Left cardiac atrium (tissue), 4 donors: ENCODE results near the gene DEF6. TPM values are rescaled to one million over a fixed set of nuclear protein-coding genes. Genes with fewer than 3 reads are reported as not detected.
A peak's percentile ranks its signal among the peaks of the same experiment; 100 is the strongest.
"Not testable (repeated sequence)": the region's sequence is repeated elsewhere in the genome, so short reads cannot be mapped to it uniquely, and the experiment has no call there.

ENCODE experiments used
- ATAC-seq, 2 donors: fragments of 200-7000 bp; cut with Tn5 transposase; one replicate each; pipeline ENCODE4 v1.9.1; 2020; ENCODE audit warnings: mild to moderate bottlenecking in 2 of 2, moderate library complexity in 2 of 2
- DNase-seq: peaks from one replicate; pipeline ENCODE4 v3.0.0-alpha.2; 2020
- intact Hi-C, 2 donors: fragments of 100-400 bp; cut with DNase I; formaldehyde crosslinking; loops; one replicate each; pipeline versions ENCODE4 v1.14.1 to v1.15.1; 2022 to 2023
- total RNA-seq, 2 donors: library from RNA; stranded (reverse); fragmentation: NEBNext Ultra II Directional; extraction: Animal tissue kit (Norgen Biotek cat#: 25700); gene quantifications; one replicate each; pipeline ENCODE4 v1.2.1, GENCODE V29; 2021
- donor health status: DM: no; HTN: yes; CAD: no.
- donor health status: DM: no; HTN: yes; CAD: no; lungs with severe emphysema.
- donor health status: DM: yes; HTN: yes; CAD: no.
- donor health status: Dilated cardiomyopathy.

The DEF6 gene
- total RNA-seq, 2 donors from 2014 or later: 2.5 to 4.7 TPM

DNA sequence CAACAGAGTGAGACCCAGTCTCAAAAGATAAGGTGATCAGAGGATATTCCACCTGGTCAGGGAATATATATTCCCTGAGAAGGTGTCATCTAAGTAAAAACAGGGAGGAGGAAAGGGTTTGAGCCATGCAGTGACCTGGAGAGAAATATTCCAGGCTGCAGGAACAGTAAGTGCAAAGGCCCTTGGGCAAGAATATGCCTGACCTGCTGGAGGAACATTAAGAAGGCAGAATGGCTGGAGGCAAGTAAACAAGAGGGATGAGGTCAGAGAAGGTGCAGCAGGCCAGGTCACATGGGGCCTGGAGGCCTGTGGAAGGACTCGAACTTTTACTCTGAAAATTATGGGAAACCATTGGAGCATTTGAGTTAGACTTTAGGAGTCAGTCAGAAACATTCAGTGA is 6.7 kb downstream of the DEF6 start:
- no peak for DNase-seq
- no peak for ATAC-seq
- intact Hi-C loops: no loop called here

DNA sequence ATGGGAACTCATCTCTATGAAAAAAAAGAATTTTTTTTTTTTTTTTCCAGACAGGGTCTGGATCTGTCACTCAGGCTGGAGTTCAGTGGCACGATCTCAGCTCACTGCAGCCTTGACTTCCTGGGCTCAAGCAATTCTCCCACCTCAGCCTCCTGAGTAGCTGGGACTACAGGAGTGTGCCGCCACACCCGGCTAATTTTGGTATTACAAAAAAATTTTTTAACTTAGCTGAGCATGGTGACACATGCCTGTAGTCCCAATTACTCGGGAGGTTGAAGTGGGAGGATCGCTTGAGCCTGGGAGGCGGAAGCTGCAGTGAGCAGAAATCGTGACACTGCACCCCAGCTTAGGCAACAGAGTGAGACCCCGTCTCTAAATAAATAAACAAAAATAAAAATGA is 7.5 kb downstream of the DEF6 start:
- intact Hi-C loops: no loop called here
- DNase-seq (no peak), ATAC-seq (no peak)

DNA sequence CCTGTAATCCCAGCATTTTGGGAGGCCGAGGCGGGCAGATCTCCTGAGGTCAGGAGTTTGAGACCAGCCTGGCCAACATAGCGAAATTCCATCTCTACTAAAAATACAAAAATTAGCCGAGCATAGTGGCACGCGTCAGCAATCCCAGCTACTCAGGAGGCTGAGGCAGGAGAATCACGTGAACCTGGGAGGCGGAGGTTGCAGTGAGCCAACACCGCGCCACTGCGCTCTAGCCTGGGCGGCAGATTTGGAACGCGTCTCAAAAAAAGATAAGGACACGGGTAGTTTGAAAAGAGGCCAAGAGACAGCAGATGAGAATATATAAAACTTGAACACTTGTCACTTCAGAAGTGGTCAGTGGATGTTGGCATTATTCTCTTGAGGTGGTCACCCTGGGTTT is 9.5 kb downstream of the DEF6 start:
- intact Hi-C loops, DNase-seq: not testable (repeated sequence)
- peak; percentile 27 to 48 for ATAC-seq

DNA sequence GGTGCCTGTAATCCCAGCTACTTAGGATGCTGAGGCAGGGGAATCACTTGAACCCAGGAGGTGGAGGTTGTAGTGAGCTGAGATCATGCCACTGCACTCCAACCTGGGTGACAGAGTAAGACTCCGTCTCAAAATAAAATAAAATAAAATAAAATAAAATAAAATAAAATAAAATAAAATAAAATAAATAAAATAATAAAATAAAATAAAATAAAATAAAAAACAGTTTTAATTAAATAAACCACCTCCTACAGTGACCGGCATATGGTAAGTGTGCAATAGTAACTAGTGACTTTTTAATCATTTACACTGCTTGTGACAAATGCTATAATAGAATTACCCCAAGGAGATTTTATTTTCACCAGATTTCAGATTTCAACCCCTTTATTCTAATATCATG is 10.9 kb downstream of the DEF6 start:
- intact Hi-C loops, DNase-seq, ATAC-seq: not testable (repeated sequence)

DNA sequence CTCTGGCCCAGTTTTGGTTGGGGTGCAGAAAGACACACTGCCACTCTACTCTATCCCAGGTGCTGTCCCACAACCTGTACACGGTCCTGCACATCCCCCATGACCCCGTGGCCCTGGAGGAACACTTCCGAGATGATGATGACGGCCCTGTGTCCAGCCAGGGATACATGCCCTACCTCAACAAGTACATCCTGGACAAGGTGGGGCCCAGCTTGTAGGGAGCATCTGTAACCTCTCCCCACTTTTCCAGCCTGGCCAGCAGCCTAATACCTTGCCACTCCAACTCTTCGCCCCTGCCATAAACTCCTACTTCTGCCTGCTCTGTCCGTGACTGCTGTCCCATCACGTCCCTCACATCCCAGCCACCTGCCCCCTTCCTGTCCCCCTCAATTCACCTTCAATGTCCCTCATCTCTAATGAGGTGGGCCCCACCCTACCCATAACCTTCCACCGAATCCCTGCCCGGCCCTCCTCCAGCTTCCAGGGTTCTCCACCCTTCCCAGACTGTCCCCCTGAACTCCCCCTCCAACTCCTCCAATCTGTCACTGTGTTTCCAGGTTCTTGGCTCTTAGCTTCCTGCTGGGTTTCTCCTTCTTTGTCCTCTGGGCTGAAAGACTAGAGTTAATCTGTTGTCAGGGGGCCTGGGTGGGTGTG is 12.1 kb downstream of the DEF6 start:
- no peak for DNase-seq
- intact Hi-C loops: no loop called here

DNA sequence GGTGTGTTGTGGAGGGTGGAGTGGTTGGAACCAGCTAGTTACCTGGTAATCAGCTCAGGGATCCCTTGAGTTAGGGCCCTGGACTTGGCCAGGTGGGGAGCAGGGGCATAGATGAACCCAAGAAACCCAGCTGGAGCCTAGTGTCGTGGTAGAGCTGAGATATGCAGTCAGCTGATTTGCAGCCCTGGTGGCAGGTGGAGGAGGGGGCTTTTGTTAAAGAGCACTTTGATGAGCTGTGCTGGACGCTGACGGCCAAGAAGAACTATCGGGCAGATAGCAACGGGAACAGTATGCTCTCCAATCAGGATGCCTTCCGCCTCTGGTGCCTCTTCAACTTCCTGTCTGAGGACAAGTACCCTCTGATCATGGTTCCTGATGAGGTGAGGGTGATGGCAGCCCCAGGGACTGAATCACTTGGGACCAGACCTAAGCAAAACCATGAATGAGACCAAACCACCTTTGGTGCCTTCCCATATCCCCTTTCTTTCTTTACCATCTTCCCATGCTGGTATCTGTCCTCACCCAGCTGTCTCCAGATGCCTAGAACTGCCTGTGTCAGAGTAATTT is 12.7 kb downstream of the DEF6 start:
- no peak for ATAC-seq
- intact Hi-C loops: no loop called here
- no peak for DNase-seq

More for the DNA sequence above, 12.1 kb downstream of the DEF6 start:
- no peak for ATAC-seq

DNA sequence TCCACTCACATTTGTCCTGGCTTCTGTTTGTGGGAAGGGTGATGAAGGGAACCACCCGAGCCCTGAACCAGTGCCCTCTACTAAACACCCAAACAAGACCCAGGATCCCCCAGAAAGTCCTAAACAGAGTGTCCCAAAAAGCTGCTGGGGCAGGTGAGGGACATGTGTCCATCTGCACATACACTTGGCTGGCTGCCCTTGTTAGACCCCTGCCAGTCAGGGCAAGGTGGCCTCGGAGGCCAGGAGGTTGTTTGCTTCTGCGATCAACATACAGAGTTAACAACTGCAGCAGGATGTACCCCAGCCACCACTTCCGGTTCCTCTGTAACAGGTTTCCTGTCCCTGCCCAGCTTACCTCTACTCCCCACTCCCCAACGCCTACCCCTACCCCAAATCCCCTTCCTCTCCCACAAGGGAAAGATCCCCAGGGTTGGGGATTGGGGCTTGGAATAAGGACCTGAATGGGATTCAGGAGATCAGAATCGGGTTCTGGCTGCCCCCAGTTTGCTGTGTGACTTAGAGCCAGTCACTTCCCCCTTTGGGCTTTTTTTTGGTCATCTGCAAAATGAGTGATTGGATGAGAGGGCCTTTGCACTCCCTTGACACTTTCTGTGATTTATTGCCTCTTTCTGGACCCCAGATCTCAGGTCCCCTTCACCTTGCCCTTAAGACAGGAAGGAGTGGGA is 13.9 kb downstream of the DEF6 start:
- DNase-seq: no peak
- intact Hi-C loops: no loop called here
- no peak for ATAC-seq

DNA sequence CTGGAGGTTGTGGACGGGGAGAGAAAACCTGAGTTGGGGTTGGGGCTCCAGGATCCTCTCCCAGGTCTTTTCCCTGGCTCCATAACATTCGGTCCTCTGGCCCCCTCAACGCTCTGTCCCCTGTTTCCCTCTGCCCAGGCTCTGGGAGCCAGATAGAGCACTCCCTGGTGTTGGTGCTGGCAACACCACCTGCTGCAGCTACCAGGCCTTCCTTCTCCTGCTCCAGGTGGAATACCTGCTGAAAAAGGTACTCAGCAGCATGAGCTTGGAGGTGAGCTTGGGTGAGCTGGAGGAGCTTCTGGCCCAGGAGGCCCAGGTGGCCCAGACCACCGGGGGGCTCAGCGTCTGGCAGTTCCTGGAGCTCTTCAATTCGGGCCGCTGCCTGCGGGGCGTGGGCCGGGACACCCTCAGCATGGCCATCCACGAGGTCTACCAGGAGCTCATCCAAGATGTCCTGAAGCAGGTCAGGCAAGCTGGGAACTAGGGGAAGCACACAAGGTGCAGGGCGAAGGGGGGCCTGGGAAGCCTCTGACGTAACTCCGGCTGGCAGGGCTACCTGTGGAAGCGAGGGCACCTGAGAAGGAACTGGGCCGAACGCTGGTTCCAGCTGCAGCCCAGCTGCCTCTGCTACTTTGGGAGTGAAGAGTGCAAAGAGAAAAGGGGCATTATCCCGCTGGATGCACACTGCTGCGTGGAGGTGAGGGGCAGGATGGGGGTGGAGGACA is 14.6 kb downstream of the DEF6 start:
- no peak for DNase-seq
- ATAC-seq: no peak
- intact Hi-C loops: no loop called here

DNA sequence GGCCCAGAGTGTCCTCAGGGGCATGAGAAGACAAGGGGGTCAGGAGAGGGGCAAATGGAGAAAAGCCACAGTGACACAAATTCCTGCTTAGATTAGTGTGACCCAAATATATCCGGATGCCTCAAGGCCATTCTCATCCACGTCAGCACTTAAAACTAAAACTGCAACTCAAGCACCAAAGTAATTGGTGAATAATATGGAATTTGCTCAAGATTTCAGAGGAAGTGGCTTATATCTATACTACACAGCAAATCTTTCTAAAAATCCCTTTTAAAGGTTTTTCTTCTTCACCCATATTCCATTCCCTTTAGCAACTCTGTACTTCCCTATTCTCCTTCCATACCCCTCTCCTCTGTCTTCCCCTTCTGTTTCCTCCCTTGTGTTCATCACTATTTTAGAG is 15.2 kb downstream of the DEF6 start:
- ATAC-seq (no peak), DNase-seq (no peak)
- intact Hi-C loops: no loop called here

DNA sequence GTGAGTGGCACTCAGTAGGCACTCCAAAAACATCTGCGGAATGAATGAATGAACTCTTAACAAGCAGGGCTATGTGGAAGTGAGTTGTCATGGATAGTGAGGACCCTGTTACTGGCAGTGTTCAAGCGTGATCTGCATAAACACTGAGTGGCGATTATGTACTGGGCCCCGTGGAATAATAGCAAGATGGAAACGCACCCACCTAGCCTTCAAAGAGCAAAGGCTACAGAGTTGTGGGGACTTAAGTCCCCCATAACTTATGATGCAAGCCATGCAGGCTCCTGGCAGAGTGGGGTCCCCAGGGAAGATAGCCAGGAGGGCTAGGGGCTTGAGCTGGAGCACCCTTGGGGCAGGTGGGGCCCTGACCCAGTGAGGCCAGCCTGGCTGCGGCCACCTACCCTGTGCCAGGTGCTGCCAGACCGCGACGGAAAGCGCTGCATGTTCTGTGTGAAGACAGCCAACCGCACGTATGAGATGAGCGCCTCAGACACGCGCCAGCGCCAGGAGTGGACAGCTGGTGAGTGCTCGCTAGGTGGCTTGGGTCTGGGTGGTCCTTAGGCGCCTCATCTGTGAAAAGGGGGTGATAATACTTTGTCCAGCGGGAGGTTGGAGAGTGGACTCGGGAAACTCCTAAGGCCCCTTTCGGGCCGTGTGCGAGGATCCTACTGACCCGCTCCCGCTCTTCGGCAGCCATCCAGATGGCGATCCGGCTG is 20.0 kb downstream of the DEF6 start:
- no peak for DNase-seq
- intact Hi-C loops: no loop called here
- ATAC-seq: peak; percentile 39 to 55

DNA sequence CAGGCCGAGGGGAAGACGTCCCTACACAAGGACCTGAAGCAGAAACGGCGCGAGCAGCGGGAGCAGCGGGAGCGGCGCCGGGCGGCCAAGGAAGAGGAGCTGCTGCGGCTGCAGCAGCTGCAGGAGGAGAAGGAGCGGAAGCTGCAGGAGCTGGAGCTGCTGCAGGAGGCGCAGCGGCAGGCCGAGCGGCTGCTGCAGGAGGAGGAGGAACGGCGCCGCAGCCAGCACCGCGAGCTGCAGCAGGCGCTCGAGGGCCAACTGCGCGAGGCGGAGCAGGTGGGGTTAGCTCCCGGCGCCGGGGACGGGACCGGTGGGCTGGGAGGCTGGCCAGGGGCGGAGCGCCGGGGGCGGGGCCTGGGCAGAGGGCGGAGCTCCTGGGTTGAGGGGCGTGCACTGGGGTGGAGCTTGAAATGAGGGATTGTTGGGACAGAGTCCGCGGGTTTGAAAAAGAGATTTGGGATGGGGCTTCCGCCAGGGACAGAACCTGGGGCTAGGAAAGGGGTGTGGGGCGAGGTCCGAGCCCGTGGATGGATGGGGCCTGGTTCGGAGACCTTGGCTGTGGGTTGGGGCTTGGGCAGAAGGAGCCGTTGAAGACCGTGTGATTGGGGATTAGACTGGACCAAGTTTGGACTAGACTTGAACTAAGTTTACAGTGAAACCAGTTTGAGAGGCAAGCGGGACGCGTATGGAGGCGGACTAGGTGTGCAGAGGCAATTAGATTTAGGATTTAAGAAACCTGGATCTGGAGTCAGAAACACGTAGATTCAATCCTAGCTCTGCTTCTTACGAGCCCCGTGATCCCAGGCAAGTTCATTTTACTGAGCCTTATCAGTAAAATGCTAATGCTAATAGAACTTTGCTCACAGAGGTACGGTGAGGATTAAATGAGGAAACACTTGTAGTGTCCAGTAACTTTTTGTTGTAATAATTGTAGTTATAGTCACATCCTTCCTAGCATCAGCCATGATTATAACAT is 20.9 kb downstream of the DEF6 start:
- DNase-seq (peak; percentile 77), ATAC-seq (peak; percentile 99 to 100)
- intact Hi-C loops: no loop called here

DNA sequence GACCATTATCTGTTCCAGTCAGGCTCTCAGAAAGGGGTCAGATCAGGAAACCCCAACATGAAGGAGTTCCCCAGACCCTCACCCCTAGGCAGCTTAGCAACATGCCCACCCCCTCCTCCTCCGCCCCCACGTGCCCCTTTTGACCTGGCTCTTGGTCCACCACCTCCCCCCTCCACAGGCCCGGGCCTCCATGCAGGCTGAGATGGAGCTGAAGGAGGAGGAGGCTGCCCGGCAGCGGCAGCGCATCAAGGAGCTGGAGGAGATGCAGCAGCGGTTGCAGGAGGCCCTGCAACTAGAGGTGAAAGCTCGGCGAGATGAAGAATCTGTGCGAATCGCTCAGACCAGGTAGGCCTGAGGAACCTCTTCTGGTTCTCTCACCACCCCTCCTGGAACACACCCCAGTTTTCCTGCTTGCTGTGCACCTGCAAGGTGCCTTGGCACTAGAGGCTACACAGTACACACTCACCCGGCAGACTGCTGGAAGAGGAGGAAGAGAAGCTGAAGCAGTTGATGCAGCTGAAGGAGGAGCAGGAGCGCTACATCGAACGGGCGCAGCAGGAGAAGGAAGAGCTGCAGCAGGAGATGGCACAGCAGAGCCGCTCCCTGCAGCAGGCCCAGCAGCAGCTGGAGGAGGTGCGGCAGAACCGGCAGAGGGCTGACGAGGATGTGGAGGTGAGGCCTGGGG is 21.9 kb downstream of the DEF6 start:
- ATAC-seq: no peak
- DNase-seq: no peak
- intact Hi-C loops: no loop called here

DNA sequence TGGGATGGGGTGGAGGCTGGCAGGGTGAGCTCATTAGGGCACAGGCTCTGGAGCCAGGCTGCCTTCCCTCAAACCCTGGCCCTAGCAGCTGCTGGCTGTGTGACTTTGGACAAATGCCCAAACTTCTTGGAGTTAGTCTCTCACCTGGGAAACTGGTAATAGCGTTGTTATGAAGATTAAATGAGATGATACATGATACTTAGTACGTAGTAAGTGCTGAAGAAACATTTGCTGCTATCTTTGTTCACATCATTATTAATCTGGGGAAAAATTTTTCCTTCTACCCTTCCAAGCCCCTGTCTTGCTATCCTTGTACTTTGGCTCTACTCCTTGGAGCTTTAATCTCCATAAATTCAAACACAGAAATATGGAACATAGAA is 22.4 kb downstream of the DEF6 start:
- intact Hi-C loops: no loop called here
- ATAC-seq (no peak), DNase-seq (no peak)

DNA sequence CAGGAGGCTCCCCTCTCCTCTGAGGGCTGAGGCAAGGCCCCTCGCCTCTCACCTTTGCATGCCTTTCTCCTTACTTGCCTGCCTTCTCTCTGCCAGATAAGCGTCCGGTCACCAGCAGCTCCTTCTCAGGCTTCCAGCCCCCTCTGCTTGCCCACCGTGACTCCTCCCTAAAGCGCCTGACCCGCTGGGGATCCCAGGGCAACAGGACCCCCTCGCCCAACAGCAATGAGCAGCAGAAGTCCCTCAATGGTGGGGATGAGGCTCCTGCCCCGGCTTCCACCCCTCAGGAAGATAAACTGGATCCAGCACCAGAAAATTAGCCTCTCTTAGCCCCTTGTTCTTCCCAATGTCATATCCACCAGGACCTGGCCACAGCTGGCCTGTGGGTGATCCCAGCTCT is 23.5 kb downstream of the DEF6 start:
- ATAC-seq: no peak
- intact Hi-C loops: no loop called here
- DNase-seq: no peak

DNA sequence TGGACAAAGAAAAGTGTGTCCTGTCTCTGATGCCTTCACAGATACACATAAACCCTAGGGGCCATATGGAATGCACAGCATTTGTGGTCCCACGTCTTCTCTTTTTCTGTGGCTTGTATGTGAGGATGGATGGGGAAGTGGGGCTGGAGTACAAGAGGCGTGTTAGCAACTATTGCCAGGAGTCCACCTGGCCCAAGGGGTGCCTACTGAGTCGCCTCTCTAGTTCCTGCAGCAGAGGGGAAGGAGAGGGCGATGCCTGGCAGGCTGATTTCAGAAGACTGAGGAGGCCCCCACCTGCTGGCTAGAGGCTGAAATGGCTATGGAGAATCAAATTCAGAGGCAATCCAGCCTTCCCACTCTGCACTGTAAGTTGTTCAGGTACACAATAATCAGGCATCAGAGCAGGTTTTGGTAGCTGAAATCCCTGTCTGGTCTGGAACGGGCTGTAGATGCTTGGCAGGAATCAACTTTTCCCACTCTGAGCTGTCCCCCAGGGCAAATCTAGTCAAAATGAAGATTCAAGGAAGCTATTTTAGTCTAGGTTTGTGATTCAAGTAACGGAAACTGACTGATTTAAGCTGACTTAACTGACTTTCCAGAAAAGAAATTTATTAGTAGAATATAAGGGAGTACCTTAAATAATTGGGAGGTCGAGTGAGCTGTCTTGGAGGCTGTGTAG is 29.9 kb downstream of the DEF6 start:
- intact Hi-C loops: loop anchor here in 1 of 2 donors (1.0 kb wide), 1 partner anchor 30 kb away; the partner anchor contains the start of gene DEF6
- peak; percentile 84 to 91 for ATAC-seq
- DNase-seq: peak; percentile 64

DNA sequence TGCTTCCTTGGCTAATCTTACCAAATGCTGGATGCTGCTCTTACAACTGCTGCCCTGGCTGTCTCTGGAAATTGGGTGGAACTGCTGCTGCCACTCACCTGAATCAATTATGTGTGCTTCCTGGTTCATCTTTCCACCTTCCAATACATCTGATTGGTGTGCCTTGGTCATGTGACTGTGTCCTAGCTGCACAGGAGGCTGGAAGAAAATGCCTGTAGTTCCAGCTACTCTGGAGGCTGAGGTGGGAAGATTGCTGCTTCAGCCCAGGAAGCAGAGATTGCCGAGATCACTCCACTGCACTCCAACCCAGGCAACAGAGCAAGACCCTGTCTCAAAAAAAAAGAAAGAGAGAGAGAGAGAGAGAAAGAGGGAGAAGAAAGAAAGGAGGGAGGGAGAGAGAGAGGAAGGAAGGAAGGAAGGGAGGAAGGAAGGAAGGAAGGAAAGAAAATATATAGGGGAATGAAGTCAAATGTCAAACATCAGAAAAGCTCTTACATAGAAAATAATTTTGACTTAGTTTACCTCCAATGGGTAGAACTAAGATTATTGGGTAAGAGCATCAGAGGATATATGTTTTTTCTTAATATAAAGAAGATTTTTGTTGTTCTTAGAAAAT is 30.6 kb downstream of the DEF6 start:
- DNase-seq: no peak
- no peak for ATAC-seq
- intact Hi-C loops: no loop called here

DNA sequence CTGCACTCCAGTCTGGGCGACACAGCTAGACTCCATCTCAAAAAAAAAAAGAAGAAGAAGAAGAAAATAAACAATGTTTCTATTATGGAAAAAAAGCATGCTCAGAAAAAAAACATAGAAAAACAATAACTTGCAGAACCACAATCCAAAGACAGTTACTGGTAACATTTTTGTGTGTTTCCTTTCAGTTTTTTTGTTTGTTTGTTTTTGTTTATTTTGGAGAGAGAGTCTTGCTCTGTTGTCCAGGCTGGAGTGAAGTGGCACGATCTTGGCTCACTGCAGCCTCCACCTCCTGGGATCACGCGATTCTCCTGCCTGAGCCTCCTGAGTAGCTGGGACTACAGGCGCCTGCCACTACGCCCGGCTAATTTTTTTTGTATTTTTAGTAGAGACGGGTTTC is 31.3 kb downstream of the DEF6 start:
- DNase-seq, intact Hi-C loops: not testable (repeated sequence)

More for the DNA sequence above, 31.3 kb downstream of the DEF6 start:
- ATAC-seq: not testable (repeated sequence)
